Placental epithelial cell (primary cell): Measurements from ENCODE around the gene GPR152. TPM values are rescaled to one million over a fixed set of nuclear protein-coding genes. Genes with fewer than 3 reads are reported as not detected.

Experiments used
- small RNA-seq: library from RNA; depleted of rRNA; stranded (forward); fragments of <200 nt; gene quantifications from one replicate; pipeline ENCODE3, GENCODE V24; 2012
- total RNA-seq: library from RNA; depleted of rRNA; stranded (reverse); fragments of >200 nt; gene quantifications from 2 replicates; pipeline ENCODE4 v1.2.3, GENCODE V29; 2012

Gene GPR152, protein sequence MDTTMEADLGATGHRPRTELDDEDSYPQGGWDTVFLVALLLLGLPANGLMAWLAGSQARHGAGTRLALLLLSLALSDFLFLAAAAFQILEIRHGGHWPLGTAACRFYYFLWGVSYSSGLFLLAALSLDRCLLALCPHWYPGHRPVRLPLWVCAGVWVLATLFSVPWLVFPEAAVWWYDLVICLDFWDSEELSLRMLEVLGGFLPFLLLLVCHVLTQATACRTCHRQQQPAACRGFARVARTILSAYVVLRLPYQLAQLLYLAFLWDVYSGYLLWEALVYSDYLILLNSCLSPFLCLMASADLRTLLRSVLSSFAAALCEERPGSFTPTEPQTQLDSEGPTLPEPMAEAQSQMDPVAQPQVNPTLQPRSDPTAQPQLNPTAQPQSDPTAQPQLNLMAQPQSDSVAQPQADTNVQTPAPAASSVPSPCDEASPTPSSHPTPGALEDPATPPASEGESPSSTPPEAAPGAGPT
- not detected in 2 replicates for total RNA-seq

DNA sequence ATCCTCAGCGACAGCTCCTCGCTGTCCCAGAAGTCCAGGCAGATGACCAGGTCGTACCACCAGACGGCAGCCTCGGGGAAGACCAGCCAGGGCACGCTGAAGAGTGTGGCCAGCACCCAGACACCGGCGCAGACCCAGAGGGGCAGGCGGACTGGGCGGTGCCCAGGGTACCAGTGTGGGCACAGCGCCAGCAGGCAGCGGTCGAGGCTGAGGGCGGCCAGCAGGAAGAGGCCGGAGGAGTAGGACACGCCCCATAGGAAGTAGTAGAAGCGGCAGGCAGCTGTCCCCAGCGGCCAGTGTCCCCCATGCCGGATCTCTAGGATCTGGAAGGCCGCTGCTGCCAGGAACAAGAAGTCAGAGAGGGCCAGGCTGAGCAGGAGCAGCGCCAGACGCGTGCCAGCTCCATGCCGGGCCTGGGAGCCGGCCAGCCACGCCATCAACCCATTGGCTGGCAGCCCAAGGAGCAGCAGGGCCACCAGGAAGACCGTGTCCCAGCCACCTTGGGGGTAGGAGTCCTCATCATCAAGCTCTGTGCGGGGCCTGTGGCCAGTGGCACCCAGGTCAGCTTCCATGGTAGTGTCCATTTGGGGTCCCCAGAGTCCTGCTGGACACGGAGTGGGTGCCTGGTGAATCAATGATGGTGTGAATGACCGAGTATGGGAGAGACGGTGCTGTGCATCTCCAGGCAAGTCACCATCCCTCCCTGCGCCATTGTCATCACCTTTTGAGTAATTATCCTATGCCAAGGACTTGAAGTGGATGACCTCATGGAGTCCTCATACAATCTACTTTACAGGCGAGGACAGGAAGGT is at the start of gene GPR152:
TSS of gene GPR152 (minus strand) at position 589 of the 812 bp plus-strand sequence. CDS start at position 584, 5 bp downstream.

DNA sequence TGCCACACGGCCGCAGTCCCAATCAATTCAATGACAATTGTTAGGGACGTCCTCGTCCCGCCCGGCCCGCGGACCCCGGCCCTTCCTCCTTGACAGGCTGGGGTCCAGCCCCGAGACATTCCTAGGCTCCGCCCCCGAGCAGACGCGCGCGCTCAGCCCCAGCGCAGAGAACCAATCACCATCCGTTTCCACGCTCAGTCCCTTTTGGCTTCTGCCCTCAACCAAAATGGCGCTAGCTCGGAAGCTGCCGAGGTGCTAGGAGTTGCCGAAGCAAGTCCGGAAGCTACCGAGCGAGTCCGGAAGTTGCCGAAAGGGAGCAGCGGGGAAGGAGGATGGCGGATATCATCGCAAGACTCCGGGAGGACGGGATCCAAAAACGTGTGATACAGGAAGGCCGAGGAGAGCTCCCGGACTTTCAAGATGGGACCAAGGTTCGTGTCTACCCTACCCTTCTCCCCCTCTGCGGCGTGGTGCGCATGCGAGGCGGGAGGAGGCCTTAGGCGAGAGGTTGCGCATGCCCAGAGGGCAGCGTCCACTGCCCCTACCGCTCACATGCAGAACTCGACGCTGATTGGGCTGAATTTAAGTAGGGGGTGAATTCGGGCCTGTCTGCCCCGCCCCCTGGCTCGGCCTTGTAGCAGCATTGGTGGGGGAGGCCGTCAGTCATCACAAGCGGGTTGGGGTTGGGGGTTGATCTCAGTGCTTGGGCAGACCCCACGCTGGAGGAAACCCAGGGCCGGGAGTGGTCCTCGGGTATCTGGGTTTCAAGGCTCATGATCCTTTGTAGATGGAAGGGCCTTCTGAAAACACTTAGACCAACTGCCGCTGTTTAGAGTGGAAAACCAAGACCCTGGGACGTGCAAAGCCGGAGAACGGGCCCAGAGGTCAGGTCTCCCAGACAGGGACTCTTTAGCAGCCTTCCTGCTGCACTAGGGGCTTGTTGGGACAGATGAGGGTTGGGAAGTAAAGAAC is 30.6 kb upstream of the GPR152 start, which contains the start of gene AIP:
TSS of gene AIP (plus strand) at position 200 of the 972 bp plus-strand sequence. CDS start at position 333, 133 bp downstream.

DNA sequence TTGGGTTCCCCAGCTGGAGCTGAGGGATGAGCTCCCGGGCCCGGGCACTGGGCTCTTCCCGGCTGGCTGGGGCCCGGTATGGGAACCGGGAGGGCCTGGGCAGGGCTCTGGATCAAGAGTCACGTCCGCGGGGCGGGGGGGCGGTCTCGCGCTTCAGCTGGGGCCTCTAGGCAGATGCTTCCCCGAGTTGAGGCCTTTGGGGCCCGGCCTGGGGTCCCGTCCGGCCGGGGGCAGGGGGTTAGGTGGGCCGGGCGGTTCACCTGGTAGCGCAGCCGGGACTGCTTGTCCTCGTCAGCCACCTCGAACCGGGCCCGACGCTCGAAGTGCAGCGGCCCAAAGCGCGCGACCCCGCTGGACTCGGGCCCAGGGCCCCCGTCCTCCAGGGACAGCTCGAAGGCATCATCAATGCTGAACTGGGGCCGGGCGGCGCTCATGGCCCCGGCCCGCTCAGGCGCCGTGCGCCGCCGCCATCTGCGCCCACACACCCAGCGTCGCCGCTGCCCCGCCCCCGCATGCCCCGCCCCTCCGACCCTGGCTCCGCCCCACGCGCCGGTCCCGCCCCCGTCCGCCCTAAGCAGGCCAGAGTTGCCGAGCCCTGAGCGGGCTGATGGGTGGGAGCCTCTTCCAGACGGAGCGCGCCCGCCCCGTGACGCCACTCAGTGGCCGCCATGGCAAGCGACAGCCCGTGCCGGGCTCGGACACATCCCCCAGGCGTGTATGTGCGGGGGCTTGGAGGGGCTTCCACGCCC is 16.4 kb upstream of the GPR152 start, which contains the start of gene TMEM134:
TSS of gene TMEM134 (minus strand) at position 493 of the 749 bp plus-strand sequence. CDS start at position 434, 59 bp downstream.

DNA sequence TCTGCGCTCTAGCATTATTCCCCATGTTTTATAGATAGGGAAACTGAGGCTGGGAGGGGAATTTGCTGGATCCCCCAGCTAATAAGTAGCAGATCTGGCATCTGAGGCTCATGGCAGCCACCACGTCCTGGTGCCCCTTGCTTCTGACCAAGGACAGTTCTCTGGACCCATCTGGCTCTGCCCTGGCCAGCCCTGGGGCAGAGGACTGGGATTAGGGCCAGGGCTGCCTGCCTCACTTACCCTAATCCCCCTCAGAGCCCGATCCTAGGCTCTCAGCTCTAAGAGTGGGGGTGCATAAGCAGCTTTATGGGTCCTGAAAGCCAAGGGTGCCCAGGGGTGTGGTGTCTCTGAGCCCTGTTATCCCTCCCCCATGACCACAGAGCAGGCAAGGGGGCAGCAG is 2.5 kb upstream of the GPR152 start, which contains the start of gene CABP4:
TSS of gene CABP4 (plus strand) at position 301 of the 400 bp plus-strand sequence. CDS start at position 371, 70 bp downstream.

DNA sequence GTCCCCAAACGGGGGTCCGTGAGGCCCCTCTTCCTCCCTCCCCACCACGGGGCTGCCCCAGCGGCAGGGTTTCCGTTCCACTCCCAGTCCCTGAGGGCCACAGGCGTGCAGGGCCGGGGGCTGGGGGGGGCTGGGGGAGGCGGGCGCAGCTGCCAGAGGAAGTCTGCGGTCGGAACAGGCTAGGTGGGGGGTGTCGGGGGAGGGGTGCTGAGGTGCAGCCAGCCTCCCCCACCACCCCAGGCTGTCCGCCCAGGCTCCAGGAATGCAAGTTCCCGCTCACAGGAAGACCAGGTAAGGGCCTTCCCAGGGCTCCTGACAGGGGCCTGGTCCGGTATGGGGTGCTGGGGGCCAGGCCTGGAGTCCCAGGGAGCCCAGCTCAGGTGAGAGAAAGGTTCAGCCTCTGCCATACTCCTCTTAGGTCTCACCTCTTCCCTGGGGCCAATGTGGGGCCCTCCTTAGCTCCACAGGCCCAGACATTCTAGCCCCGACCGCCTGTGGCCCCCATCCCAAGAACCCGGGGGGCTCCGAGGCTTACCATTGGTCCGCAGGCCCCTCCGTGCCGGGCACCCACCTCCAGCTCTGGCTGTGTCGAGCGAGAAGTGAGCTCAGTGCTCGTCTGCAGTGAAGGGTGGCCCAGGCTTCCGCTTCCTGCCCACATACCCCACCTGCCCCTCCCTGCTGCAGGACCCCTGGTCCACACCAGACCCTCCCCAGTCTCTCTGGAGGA is 15.3 kb downstream of the GPR152 start, which contains the start of gene PTPRCAP:
TSS of gene PTPRCAP (minus strand) at position 601 of the 727 bp plus-strand sequence. CDS start at position 538, 63 bp downstream.

DNA sequence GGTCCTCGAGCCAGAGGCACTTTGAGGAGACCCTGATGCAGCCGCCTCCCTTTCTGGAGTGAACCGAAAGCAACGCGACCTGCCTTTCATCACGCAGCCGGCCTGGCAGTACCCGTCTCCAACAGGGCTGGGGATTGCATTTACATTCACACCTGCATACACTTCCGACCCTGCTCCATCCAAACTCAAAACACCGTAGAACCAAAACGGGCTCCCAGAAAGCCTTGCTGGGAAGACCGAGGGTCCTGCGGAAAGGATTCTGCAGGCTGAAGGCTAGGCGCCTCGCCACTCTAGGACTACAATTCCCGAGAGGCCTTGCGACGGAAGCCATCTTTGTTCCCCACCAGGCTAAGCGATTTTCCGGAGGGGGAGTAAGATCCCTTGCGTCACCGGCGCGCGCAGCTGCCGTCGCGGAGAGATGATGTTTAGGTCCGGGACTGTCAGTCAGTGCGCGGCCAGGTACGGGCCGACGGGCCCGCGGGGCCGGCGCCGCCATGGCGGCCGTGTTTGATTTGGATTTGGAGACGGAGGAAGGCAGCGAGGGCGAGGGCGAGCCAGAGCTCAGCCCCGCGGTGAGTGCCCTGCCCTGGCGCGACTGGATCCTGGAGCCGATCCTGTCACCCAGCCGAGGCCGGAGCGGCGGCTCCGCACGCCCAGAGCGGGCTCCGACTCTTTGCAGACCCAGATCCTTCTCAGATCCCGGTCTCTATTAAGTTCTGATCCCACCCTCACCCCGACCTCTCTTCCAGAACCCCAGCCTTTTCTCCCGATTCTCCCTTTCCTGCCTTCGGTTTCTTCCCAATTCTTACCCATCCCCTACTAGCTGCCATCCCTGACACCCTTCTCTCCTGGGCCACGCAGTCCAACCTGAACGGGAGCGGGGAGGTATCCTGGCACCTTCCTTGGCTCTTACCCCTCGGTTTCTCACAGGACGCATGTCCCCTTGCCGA is 24.2 kb downstream of the GPR152 start, which contains the start of gene RPS6KB2:
TSS of gene RPS6KB2 (plus strand) at position 443 of the 950 bp plus-strand sequence. CDS start at position 495, 52 bp downstream.

DNA sequence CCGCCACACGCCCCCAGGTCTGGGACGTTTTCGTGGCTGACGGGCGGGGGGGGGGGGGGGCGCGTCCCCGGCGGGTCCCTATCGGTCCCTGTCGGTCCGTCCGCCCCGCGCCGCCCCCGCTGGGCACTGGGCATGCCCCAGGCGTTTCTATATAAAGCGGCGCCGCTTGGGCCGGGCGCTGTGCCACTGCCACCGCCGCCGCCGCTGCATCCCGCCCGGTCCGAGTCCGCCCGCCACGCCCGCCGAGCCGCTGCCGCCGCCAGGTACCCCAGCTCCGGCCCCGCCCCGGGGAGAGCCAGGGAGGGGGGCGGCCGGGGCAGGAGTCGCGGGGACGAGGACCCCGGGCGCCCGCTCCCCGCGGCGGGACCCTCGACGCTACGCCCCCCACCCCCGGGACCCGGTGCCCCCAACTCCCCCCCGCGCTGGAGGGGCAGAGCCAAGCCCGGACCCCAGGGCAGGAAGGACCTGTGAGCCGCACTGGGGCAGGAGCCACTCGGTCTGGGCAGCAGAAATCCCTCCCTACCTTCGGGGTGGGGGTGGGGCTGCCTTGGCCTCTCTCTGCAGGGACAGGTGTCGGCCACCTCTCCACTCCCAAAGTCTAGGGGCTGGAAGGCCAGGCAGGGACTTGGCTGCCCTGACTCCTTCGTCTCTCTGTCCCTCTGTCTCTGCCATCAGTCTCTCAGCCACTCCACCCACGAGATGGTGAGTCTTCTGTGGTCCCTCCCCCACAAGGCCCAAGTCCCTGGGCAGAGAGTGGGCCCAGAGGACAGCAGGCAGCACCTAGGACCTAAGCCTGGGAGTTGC is 36.8 kb downstream of the GPR152 start, which contains the start of gene CARNS1:
TSS of gene CARNS1 (plus strand) at position 178 of the 804 bp plus-strand sequence. CDS start at position 700, 522 bp downstream.

DNA sequence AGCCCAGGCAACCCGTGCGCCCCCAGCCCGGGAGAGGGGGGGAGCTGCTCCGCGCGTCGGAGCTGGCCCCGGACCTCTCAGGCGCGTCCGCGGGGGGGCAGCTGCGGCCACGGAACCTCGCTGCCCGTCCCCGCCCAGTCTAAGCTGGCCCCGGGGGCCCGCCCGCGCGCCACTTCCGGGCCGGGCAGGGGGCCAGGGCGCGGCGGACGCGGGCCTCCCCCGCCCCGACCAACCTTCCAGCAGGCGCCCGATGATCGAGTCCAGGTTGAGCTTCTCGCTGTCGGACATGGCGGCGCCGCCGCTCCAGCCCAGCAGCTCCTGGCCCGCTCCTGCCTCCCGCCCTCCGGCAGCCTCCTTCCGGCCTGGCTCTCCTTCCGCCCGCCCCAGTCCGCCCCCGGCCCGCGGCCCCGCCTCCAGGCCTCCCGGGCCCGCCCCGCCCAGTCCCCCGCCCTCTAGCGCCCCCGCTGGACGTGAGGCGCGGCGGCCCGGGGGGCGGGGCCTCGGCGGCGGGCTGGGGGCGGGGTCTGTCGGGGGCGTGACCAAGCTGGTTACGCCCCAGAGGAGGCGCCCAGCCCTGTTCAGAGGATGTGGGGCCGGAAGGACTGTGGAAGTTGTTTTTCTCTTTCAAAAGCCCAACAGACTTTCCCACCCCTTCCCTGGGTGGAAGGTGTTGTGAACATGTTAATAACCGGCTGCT is 50.9 kb downstream of the GPR152 start, which contains the start of gene PPP1CA:
TSS of gene PPP1CA (minus strand) at position 364 of the 697 bp plus-strand sequence. CDS start at position 288, 76 bp downstream.

Small RNA genes lying within 50 kb of the gene (small RNA-seq; reads per million reads assigned to genes)
- gene MIR6752 = not detected

Other genes starting within 250 kb of the GPR152 start
- 27.5 and 40.4 TPM in 2 replicates for gene GRK2, start 186.3 kb downstream of the GPR152 start, total RNA-seq
- 28.1 and 42.4 TPM in 2 replicates for gene ANKRD13D, start 163.4 kb downstream of the GPR152 start, total RNA-seq
- 41.2 and 67.5 TPM in 2 replicates for gene SSH3, start 149.2 kb downstream of the GPR152 start, total RNA-seq
- gene POLD4, start 99.2 kb downstream of the GPR152 start, total RNA-seq = 64.9 and 71.1 TPM in 2 replicates
- gene CLCF1, start 79.1 kb downstream of the GPR152 start, total RNA-seq = 17.8 and 22.8 TPM in 2 replicates
- gene RAD9A, start 60.7 kb downstream of the GPR152 start, total RNA-seq = 10.7 and 18.8 TPM in 2 replicates
- 223 and 479 TPM in 2 replicates for gene PPP1CA, start 50.9 kb downstream of the GPR152 start, total RNA-seq
- gene TBC1D10C, start 48.6 kb downstream of the GPR152 start, total RNA-seq = under 0.01 TPM in 1 of 2 replicates, not detected in the other
- under 0.01 TPM in 1 of 2 replicates, not detected in the other for gene CARNS1, start 37.1 kb downstream of the GPR152 start, total RNA-seq
- 55.4 and 121 TPM in 2 replicates for gene RPS6KB2, start 24.2 kb downstream of the GPR152 start, total RNA-seq
- gene PTPRCAP, start 15.0 kb downstream of the GPR152 start, total RNA-seq = 1.5 and 1.6 TPM in 2 replicates
- 135 and 136 TPM in 2 replicates for gene CORO1B, start 9.3 kb downstream of the GPR152 start, total RNA-seq
- gene CABP4, start 2.6 kb upstream of the GPR152 start, total RNA-seq = not detected in 2 replicates
- gene TMEM134, start 16.5 kb upstream of the GPR152 start, total RNA-seq = 27.5 and 62.4 TPM in 2 replicates
- 69.5 and 122 TPM in 2 replicates for gene AIP, start 30.3 kb upstream of the GPR152 start, total RNA-seq
- gene PITPNM1, start 52.6 kb upstream of the GPR152 start, total RNA-seq = 42.4 and 45.5 TPM in 2 replicates
- gene CDK2AP2, start 55.4 kb upstream of the GPR152 start, total RNA-seq = 19.6 and 52.8 TPM in 2 replicates
- not detected in 2 replicates for gene CABP2, start 70.7 kb upstream of the GPR152 start, total RNA-seq
- 1,369 and 1,673 TPM in 2 replicates for gene GSTP1, start 131.1 kb upstream of the GPR152 start, total RNA-seq
- gene NDUFV1, start 154.2 kb upstream of the GPR152 start, total RNA-seq = 141 and 176 TPM in 2 replicates
- gene NUDT8, start 177.2 kb upstream of the GPR152 start, total RNA-seq = 5.3 and 11.8 TPM in 2 replicates
- gene TBX10, start 187.0 kb upstream of the GPR152 start, total RNA-seq = not detected in 2 replicates
- gene ACY3, start 198.0 kb upstream of the GPR152 start, total RNA-seq = not detected in 2 replicates
- 1.5 and 6.7 TPM in 2 replicates for gene ALDH3B2, start 221.9 kb upstream of the GPR152 start, total RNA-seq